ENCODE results near the gene ILF2. TPM values are rescaled to one million over a fixed set of nuclear protein-coding genes. Genes with fewer than 3 reads are reported as not detected.

Gene ILF2
- total and polyA plus RNA-seq, 7 donors: 59.8 to 166 (median 88.3) TPM

GRCh38 chr1:153612111-153612754, 58.6 kb downstream of the ILF2 start:
- intact Hi-C loops (cut with DNase I): loop anchor here (5.0 kb wide), 1 partner anchor 80 kb away; no protein-coding TSS in a partner anchor
- peaks cover 0 to 61% (median 49%) of the 10 kb centered on the region in 4 donors for H3K4me1 ChIP-seq
- H3K4me3 ChIP-seq: peak overlapping the region; percentile 66 to 72 (median 68)
- 16 to 58% methylated on average over 11 of the region's 11 CpGs for WGBS, 2 donors
- no peaks in the 10 kb centered on the region for H3K27me3 ChIP-seq
- H3K27ac ChIP-seq: peak overlapping the region; percentile 82 to 90 (median 86)
- DNase-seq: no peak
- H3K36me3 ChIP-seq: peaks cover 0 to 8% (median 3%) of the 10 kb centered on the region in 4 donors
- no peak for TF ChIP-seq POLR2A (IDR thresholded peaks at IDR 0.05)
- no peak for TF ChIP-seq EP300 (IDR thresholded peaks at IDR 0.05)
- no peak for TF ChIP-seq CTCF (IDR thresholded peaks at IDR 0.05)
- no peak for TF ChIP-seq POLR2AphosphoS5 (IDR thresholded peaks at IDR 0.05)
- no peaks in the 10 kb centered on the region for H3K9me3 ChIP-seq

Small RNA genes within 50 kb of the gene (small RNA-seq; reads per million reads assigned to genes)
- gene MIR8083 (0 reads per million in 3 donors), gene RN7SL372P (0 reads per million in 3 donors)

Other genes with a start within 250 kb of the ILF2 start
- gene S100A7, start 210.3 kb downstream of the ILF2 start, total RNA-seq: not detected
- gene S100A7, start 210.3 kb downstream of the ILF2 start, polyA plus RNA-seq: not detected
- 1,000 to 10,000 TPM in 1 of 4 donors, 100 to 1,000 TPM in 3; 445 to 1,159 (median 590) TPM for gene S100A6, start 135.0 kb downstream of the ILF2 start, total RNA-seq
- 1,000 to 10,000 TPM; 4,079 to 7,223 (median 4,178) TPM for gene S100A6, start 135.0 kb downstream of the ILF2 start, polyA plus RNA-seq
- gene S100A5, start 130.1 kb downstream of the ILF2 start, total RNA-seq: not detected
- not detected for gene S100A5, start 130.1 kb downstream of the ILF2 start, polyA plus RNA-seq
- gene S100A4, start 125.2 kb downstream of the ILF2 start, total RNA-seq: 100 to 1,000 TPM; 189 to 486 (median 288) TPM
- gene S100A4, start 125.2 kb downstream of the ILF2 start, polyA plus RNA-seq: 100 to 1,000 TPM; 304 to 499 (median 336) TPM
- 1 to 10 TPM; 1.1 to 4.3 (median 2.2) TPM for gene S100A3, start 121.7 kb downstream of the ILF2 start, total RNA-seq
- gene S100A3, start 121.7 kb downstream of the ILF2 start, polyA plus RNA-seq: 1 to 10 TPM; 1.4 to 3.9 (median 3.6) TPM
- 1 to 10 TPM in 1 of 4 donors, under 1 TPM in 1, not detected in 2; 0.68 to 1.8 TPM for gene S100A2, start 105.1 kb downstream of the ILF2 start, total RNA-seq
- gene S100A2, start 105.1 kb downstream of the ILF2 start, polyA plus RNA-seq: 10 to 100 TPM in 1 of 3 donors, 1 to 10 TPM in 2; 1.8 to 16.2 (median 2.3) TPM
- 10 to 100 TPM; 35.6 to 49.9 (median 39.7) TPM for gene S100A16, start 57.9 kb downstream of the ILF2 start, total RNA-seq
- 100 to 1,000 TPM; 332 to 492 (median 370) TPM for gene S100A16, start 57.9 kb downstream of the ILF2 start, polyA plus RNA-seq
- 1 to 10 TPM in 1 of 4 donors, under 1 TPM in 1, not detected in 2; 0.82 to 1.8 TPM for gene S100A14, start 54.7 kb downstream of the ILF2 start, total RNA-seq
- gene S100A14, start 54.7 kb downstream of the ILF2 start, polyA plus RNA-seq: 1,000 to 10,000 TPM in 1 of 3 donors, 100 to 1,000 TPM in 2; 789 to 1,144 (median 825) TPM
- gene S100A13, start 43.5 kb downstream of the ILF2 start, total RNA-seq: 100 to 1,000 TPM in 3 of 4 donors, 10 to 100 TPM in 1; 86.3 to 305 (median 278) TPM
- gene S100A13, start 43.5 kb downstream of the ILF2 start, polyA plus RNA-seq: 100 to 1,000 TPM; 113 to 302 (median 126) TPM
- gene S100A1, start 42.6 kb downstream of the ILF2 start, total RNA-seq: 10 to 100 TPM in 2 of 4 donors, 1 to 10 TPM in 2; 2.3 to 22.2 (median 10.9) TPM
- gene S100A1, start 42.6 kb downstream of the ILF2 start, polyA plus RNA-seq: 1 to 10 TPM; 3.2 to 6.6 (median 4.4) TPM
- 10 to 100 TPM; 44.8 to 57.8 (median 50.2) TPM for gene CHTOP, start 36.9 kb downstream of the ILF2 start, total RNA-seq
- gene CHTOP, start 36.9 kb downstream of the ILF2 start, polyA plus RNA-seq: 10 to 100 TPM; 35.4 to 65.4 (median 38.6) TPM
- 10 to 100 TPM; 51.2 to 94.5 (median 85.7) TPM for gene SNAPIN, start 12.3 kb downstream of the ILF2 start, total RNA-seq
- 10 to 100 TPM; 30.0 to 38.6 (median 34.2) TPM for gene SNAPIN, start 12.3 kb downstream of the ILF2 start, polyA plus RNA-seq
- gene NPR1, start 7.7 kb upstream of the ILF2 start, total RNA-seq: 10 to 100 TPM; 11.1 to 36.2 (median 31.0) TPM
- gene NPR1, start 7.7 kb upstream of the ILF2 start, polyA plus RNA-seq: 1 to 10 TPM in 2 of 3 donors, under 1 TPM in 1; 0.23 to 7.6 (median 5.4) TPM
- gene INTS3, start 57.1 kb upstream of the ILF2 start, total RNA-seq: 10 to 100 TPM; 31.4 to 53.7 (median 37.3) TPM
- gene INTS3, start 57.1 kb upstream of the ILF2 start, polyA plus RNA-seq: 10 to 100 TPM in 1 of 3 donors, 1 to 10 TPM in 2; 5.4 to 30.8 (median 6.2) TPM
- 10 to 100 TPM; 19.7 to 45.7 (median 23.9) TPM for gene SLC27A3, start 104.4 kb upstream of the ILF2 start, total RNA-seq
- gene SLC27A3, start 104.4 kb upstream of the ILF2 start, polyA plus RNA-seq: 10 to 100 TPM in 2 of 3 donors, 1 to 10 TPM in 1; 1.6 to 23.4 (median 15.0) TPM